Suprapubic skin (tissue), 4 donors: ENCODE data around the gene ASIC4. TPM values are rescaled to one million over a fixed set of nuclear protein-coding genes. Genes with fewer than 3 reads are reported as not detected.

Source experiments
- DNase-seq, 2 donors: peaks; one replicate each; pipeline ENCODE4 v3.0.0-alpha.2; 2019; ENCODE audit warnings: low spot score in 2 of 2
- H3K27ac ChIP-seq: fragments of 200-600 bp; sonication (generic); one replicate; pipeline ENCODE4 v1.5.1; 2019
- H3K27me3 ChIP-seq: fragments of 200-600 bp; sonication (generic); one replicate; pipeline ENCODE4 v1.5.1; 2019
- H3K36me3 ChIP-seq: fragments of 200-600 bp; sonication (generic); one replicate; pipeline ENCODE4 v1.5.1; 2019
- H3K4me1 ChIP-seq: fragments of 200-600 bp; sonication (generic); one replicate; pipeline ENCODE4 v1.5.1; 2019
- H3K4me3 ChIP-seq: fragments of 200-600 bp; sonication (generic); one replicate; pipeline ENCODE4 v1.5.1; 2019; ENCODE audit warnings: mild to moderate bottlenecking
- H3K9me3 ChIP-seq: fragments of 200-600 bp; sonication (generic); one replicate; pipeline ENCODE4 v1.5.1; 2019
- EP300 ChIP-seq: sonication (generic); formaldehyde crosslinking; IDR thresholded peaks from one replicate; pipeline ENCODE4 v1.6.1; 2017; ENCODE audit warnings: antibody characterized with exemption
- POLR2A ChIP-seq, 2 donors: fragments of 450-650 bp; IDR thresholded peaks; one replicate each; pipeline ENCODE4 v1.6.1; 2017; ENCODE audit warnings: antibody characterized with exemption in 2 of 2, mild to moderate bottlenecking in 2 of 2, moderate library complexity in 2 of 2
- POLR2AphosphoS5 ChIP-seq, 3 donors: sonication (generic); formaldehyde crosslinking; IDR thresholded peaks; one replicate each; pipeline ENCODE4 v1.6.1; 2017; ENCODE audit warnings: antibody characterized with exemption in 3 of 3
- WGBS: methylation state at CpG from one replicate; pipeline ENCODE4 v1.1.5; 2018; 5-methylcytosine and 5-hydroxymethylcytosine counted together
- total RNA-seq, 4 donors: library from RNA; depleted of rRNA; stranded (reverse); fragments of >200 nt; gene quantifications; one replicate each; pipeline ENCODE4 v1.1.0, GENCODE V29; 2016
- TF ChIP-seq, protein P1 (sequence below), 2 donors: fragments of 200-600 bp in 1 of 2; fragments of 450-650 bp in 1 of 2; sonication (generic) in 1 of 2; IDR thresholded peaks; one replicate each; pipeline ENCODE4 v1.5.1; 2016 to 2019; ENCODE audit warnings: antibody characterized with exemption in 2 of 2, mild to moderate bottlenecking in 1 of 2, moderate library complexity in 1 of 2

The ASIC4 gene
- total RNA-seq, 4 donors from 2014 or later, result not detected

DNA sequence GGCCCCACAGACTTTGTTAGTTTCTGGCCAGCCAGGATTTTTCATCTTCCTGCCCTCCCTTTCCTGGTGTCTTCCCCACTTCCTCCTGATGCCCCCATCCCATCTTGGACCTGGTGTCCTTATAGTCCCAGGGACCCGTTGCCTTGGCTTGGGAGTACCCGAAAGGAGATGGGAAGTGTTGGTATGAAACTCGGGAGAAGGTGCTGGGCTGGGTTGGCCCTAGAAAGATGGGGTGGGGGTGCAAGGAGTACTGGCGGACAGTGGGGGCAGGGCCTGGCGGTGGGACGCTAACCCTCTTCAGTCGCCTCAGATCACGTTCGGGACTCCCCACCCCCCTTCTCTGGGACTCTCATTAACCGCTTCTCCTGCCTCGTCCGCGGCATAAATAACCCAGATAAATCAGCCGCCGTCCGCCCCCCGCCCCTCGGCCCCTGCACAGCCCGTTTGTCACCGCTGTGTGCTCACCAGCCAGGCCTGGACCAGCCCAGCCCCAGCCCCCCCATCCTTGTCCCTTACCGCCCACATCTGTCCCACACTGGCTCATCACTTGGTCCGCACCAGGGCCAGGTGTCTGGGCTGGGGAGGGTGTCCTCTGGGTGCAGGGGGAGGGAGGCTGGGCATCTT is 3.7 kb upstream of the ASIC4 start:
- H3K27me3 ChIP-seq, result peaks cover 70% of the 10 kb centered on the region

DNA sequence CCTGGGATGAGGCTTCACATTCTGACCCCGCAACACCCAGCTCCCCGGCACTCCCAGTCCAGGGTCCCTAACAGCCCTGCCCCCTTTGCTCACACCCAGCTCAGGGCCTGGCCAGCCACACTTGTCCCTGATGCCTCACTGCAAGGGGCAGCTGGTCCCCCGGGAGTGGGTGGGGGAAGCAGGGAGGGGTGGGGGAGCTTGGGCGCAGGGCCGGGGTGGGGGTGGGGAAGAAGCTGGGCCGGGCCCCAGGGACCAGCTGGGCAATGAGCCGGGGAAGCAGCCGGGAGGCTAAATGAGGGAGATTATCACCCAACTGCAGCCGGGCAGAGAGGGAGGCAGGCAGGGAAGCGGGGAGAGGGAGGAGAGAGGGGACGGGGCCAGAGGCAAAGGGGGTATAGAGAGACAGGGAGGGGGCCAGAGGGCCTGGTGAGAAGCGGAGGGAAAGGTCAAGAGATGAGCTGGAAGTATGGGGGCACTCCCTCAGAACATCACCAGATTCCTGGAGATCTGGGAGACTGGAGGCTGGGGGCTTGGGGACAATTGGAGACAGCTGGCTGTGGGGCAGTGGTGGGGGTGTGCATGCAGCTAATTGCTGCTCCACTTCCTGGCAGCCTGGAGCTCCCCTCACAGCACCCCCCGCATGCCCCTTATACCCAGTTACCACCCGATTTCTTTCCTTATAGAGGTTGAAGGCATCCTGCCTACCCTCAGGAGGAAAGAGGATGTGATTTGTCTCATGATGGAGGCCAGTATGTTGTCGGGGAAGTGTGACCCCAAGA is 2.5 kb upstream of the ASIC4 start:
- Histone ChIP-seq H3K27me3 (peaks cover 81% of the 10 kb centered on the region), H3K9me3 (no peaks in the 10 kb centered on the region), H3K4me1 (peaks cover 32% of the 10 kb centered on the region), H3K36me3 (peaks cover 8% of the 10 kb centered on the region), H3K4me3 (no peak overlapping the region), H3K27ac (no peak overlapping the region)
- no peak for DNase-seq
- WGBS, result 29% methylated on average over 12 of the region's 15 CpGs
- TF ChIP-seq, protein P1, sequence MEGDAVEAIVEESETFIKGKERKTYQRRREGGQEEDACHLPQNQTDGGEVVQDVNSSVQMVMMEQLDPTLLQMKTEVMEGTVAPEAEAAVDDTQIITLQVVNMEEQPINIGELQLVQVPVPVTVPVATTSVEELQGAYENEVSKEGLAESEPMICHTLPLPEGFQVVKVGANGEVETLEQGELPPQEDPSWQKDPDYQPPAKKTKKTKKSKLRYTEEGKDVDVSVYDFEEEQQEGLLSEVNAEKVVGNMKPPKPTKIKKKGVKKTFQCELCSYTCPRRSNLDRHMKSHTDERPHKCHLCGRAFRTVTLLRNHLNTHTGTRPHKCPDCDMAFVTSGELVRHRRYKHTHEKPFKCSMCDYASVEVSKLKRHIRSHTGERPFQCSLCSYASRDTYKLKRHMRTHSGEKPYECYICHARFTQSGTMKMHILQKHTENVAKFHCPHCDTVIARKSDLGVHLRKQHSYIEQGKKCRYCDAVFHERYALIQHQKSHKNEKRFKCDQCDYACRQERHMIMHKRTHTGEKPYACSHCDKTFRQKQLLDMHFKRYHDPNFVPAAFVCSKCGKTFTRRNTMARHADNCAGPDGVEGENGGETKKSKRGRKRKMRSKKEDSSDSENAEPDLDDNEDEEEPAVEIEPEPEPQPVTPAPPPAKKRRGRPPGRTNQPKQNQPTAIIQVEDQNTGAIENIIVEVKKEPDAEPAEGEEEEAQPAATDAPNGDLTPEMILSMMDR (IDR thresholded peaks at IDR 0.05), result no peak
- TF ChIP-seq POLR2AphosphoS5 (IDR thresholded peaks at IDR 0.05), result no peak
- no peak for TF ChIP-seq POLR2A (IDR thresholded peaks at IDR 0.05)
- TF ChIP-seq EP300, result no peak

More for the DNA sequence above, 3.7 kb upstream of the ASIC4 start:
- no peak for DNase-seq
- Histone ChIP-seq H3K27ac (no peak overlapping the region), H3K4me1 (peaks cover 32% of the 10 kb centered on the region), H3K36me3 (peaks cover 20% of the 10 kb centered on the region), H3K9me3 (no peaks in the 10 kb centered on the region), H3K4me3 (no peak overlapping the region)
- TF ChIP-seq POLR2A (IDR thresholded peaks at IDR 0.05) (no peak), EP300 (no peak), POLR2AphosphoS5 (IDR thresholded peaks at IDR 0.05) (no peak)
- TF ChIP-seq, protein P1 (IDR thresholded peaks at IDR 0.05), result no peak
- WGBS, result 25% methylated on average over 20 of the region's 22 CpGs

GRCh38 chr2:219512524-219513216 is 1.6 kb upstream of the ASIC4 start:
- H3K4me3 ChIP-seq, result no peak overlapping the region
- DNase-seq, result no peak
- H3K27me3 ChIP-seq, result peaks cover 90% of the 10 kb centered on the region
- no peaks in the 10 kb centered on the region for H3K36me3 ChIP-seq
- H3K9me3 ChIP-seq, result no peaks in the 10 kb centered on the region
- 21% methylated on average over 13 of the region's 16 CpGs for WGBS
- TF ChIP-seq, protein P1 (IDR thresholded peaks at IDR 0.05), result no peak
- no peak for TF ChIP-seq POLR2AphosphoS5 (IDR thresholded peaks at IDR 0.05)
- TF ChIP-seq POLR2A (IDR thresholded peaks at IDR 0.05), result no peak
- TF ChIP-seq EP300, result no peak
- H3K4me1 ChIP-seq, result peaks cover 32% of the 10 kb centered on the region
- H3K27ac ChIP-seq, result no peak overlapping the region

DNA sequence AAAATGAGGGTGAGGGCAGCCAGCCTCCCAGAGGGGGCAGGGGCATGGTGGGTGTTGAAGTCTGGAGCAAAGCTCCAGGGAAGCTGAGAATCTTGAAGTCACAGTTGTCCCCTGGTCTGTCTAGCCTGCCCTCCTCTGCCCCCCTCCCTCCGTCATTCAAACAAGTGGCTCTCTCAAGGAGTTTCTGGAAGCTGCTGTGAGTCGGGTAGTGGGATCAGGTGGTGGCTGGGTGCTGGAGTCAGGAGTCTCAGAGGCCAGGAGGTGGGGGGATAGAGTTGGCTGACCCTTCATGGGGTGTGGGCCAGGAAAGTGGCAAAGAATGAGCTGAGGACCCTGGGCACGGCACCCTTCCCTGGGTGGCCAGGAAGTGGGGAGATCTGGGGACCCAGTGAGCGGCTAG is 495 bp upstream of the ASIC4 start:
- no peaks in the 10 kb centered on the region for H3K36me3 ChIP-seq
- no peaks in the 10 kb centered on the region for H3K9me3 ChIP-seq
- H3K4me1 ChIP-seq, result peaks cover 27% of the 10 kb centered on the region
- whole genome bisulfite sequencing, result 24% methylated on average over 4 of the region's 4 CpGs
- DNase-seq, result no peak
- H3K27me3 ChIP-seq, result peaks cover 95% of the 10 kb centered on the region
- no peak overlapping the region for H3K27ac ChIP-seq
- no peak overlapping the region for H3K4me3 ChIP-seq
- no peak for TF ChIP-seq EP300
- no peak for TF ChIP-seq POLR2AphosphoS5 (IDR thresholded peaks at IDR 0.05)
- TF ChIP-seq, protein P1 (IDR thresholded peaks at IDR 0.05), result no peak
- TF ChIP-seq POLR2A (IDR thresholded peaks at IDR 0.05), result no peak

DNA sequence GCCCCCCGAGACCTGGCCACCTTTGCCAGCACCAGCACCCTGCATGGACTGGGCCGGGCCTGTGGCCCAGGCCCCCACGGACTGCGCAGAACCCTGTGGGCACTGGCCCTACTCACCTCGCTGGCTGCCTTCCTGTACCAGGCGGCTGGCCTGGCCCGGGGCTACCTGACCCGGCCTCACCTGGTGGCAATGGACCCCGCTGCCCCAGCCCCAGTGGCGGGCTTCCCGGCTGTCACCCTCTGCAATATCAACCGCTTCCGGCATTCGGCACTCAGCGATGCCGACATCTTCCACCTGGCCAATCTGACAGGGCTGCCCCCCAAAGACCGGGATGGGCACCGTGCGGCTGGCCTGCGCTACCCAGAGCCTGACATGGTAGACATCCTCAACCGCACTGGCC is 554 bp downstream of the ASIC4 start:
- WGBS, result 81% methylated on average over 13 of the region's 21 CpGs
- peaks cover 93% of the 10 kb centered on the region for H3K27me3 ChIP-seq

More for the DNA sequence above, 554 bp downstream of the ASIC4 start:
- no peak for DNase-seq
- H3K36me3 ChIP-seq, result no peaks in the 10 kb centered on the region
- no peaks in the 10 kb centered on the region for H3K9me3 ChIP-seq
- H3K4me3 ChIP-seq, result no peak overlapping the region
- H3K4me1 ChIP-seq, result peaks cover 17% of the 10 kb centered on the region
- no peak overlapping the region for H3K27ac ChIP-seq
- no peak for TF ChIP-seq EP300
- TF ChIP-seq POLR2A (IDR thresholded peaks at IDR 0.05), result no peak
- TF ChIP-seq, protein P1 (IDR thresholded peaks at IDR 0.05), result no peak
- no peak for TF ChIP-seq POLR2AphosphoS5 (IDR thresholded peaks at IDR 0.05)
